ENCODE measurements around the gene FAM210A. TPM values are rescaled to one million over a fixed set of nuclear protein-coding genes. Genes with fewer than 3 reads are reported as not detected.

The FAM210A gene
- total and polyA plus RNA-seq, 7 experiments from 2014 or later = 5.9 to 31.5 (median 8.3) TPM

GRCh38 chr18:13726972-13727331 is 594 bp upstream of the FAM210A start:
- H3K27ac ChIP-seq (ENCODE audit: low read depth, low read length) = peak overlapping the region; percentile 98
- intact Hi-C loops (cut with micrococcal nuclease) = loop anchor here (1.0 to 10.0 kb wide), 21 partner anchors 114 to 1350 kb away; partner anchors contain the start of genes CEP192 (in 2 of the 2), PTPN2 (in 2 of the 2), ZNF519 (in 2 of the 2) and AFG3L2 (in 1 of the 2)
- Mint-ChIP-seq H3K27ac (peak overlapping the region; percentile 82 to 99 (median 96)), H3K4me1 (peaks cover 47 to 72% (median 64%) of the 10 kb centered on the region in 7 donors), H3K27me3 (no peaks in the 10 kb centered on the region), H3K4me3 (peak overlapping the region; percentile 85 to 97 (median 90)), H3K36me3 (peaks cover 4 to 27% (median 7%) of the 10 kb centered on the region in 5 donors), H3K9me3 (peaks cover 0 to 3% (median 0%) of the 10 kb centered on the region in 11 donors)
- peaks cover 0 to 5% (median 0%) of the 10 kb centered on the region in 3 experiments for H3K36me3 ChIP-seq (ENCODE audit: control insufficient read depth in 2 of 3, insufficient read depth in 3 of 3, low read length in 3 of 3)
- H3K9me3 ChIP-seq (ENCODE audit: control insufficient read depth in 2 of 3, low read length in 3 of 3) = no peaks in the 10 kb centered on the region
- H3K4me1 ChIP-seq (ENCODE audit: control insufficient read depth in 2 of 2, insufficient read depth in 2 of 2, low read length in 2 of 2) = peaks cover 17 to 38% of the 10 kb centered on the region in 2 donors
- CTCF ChIA-PET = interaction anchor here (0.9 to 2.4 kb wide), 2 partner anchors 511 to 793 kb away, joined by 3 to 10 read pairs; no protein-coding TSS in a partner anchor
- ATAC-seq = peak; percentile 16
- H3K4me3 ChIP-seq (ENCODE audit: low read length) = peak overlapping the region; percentile 95
- H3K27me3 ChIP-seq (ENCODE audit: control insufficient read depth in 2 of 2, insufficient read depth in 2 of 2, low read length in 2 of 2) = no peaks in the 10 kb centered on the region
- POLR2A ChIA-PET = interaction anchor here (0.6 to 1.7 kb wide), 5 partner anchors 466 to 1732 kb away, joined by 3 to 7 read pairs (median 4); partner anchors contain the start of gene AFG3L2
- peak in 2 of 9 donors; percentile 30 to 32 for DNase-seq

GRCh38 chr18:13725566-13726231 is 659 bp downstream of the FAM210A start:
- intact Hi-C loops (cut with micrococcal nuclease) = loop anchor here (1.0 to 10.0 kb wide), 21 partner anchors 113 to 1348 kb away; partner anchors contain the start of genes CEP192 (in 2 of the 2), PTPN2 (in 2 of the 2), ZNF519 (in 2 of the 2) and AFG3L2 (in 1 of the 2)

GRCh38 chr18:13720847-13721246 is 5.5 kb downstream of the FAM210A start:
- no peaks in the 10 kb centered on the region for H3K9me3 ChIP-seq (ENCODE audit: control insufficient read depth in 2 of 3, low read length in 3 of 3)
- no peaks in the 10 kb centered on the region for H3K27me3 Mint-ChIP-seq
- no peak overlapping the region for H3K27ac Mint-ChIP-seq
- no peak overlapping the region for H3K4me3 ChIP-seq (ENCODE audit: low read length)
- DNase-seq (no peak), ATAC-seq (no peak)
- peaks cover 24 to 41% (median 37%) of the 10 kb centered on the region in 7 donors for H3K4me1 Mint-ChIP-seq
- H3K36me3 Mint-ChIP-seq = peaks cover 0 to 37% (median 18%) of the 10 kb centered on the region in 5 donors
- H3K36me3 ChIP-seq (ENCODE audit: control insufficient read depth in 2 of 3, insufficient read depth in 3 of 3, low read length in 3 of 3) = no peaks in the 10 kb centered on the region
- peaks cover 8 to 9% of the 10 kb centered on the region in 2 donors for H3K4me1 ChIP-seq (ENCODE audit: control insufficient read depth in 2 of 2, insufficient read depth in 2 of 2, low read length in 2 of 2)
- intact Hi-C loops (cut with micrococcal nuclease) = loop anchor here (10.0 kb wide), 4 partner anchors 256 to 1016 kb away; partner anchors contain the start of genes CEP76 (in 1 of the 2), PSMG2 (in 1 of the 2) and PTPN2 (in 1 of the 2)
- ChIA-PET POLR2A (no interaction called here), CTCF (no interaction called here)
- H3K9me3 Mint-ChIP-seq = peaks cover 0 to 10% (median 0%) of the 10 kb centered on the region in 11 donors
- H3K4me3 Mint-ChIP-seq = no peak overlapping the region
- H3K27ac ChIP-seq (ENCODE audit: low read depth, low read length) = no peak overlapping the region
- H3K27me3 ChIP-seq (ENCODE audit: control insufficient read depth in 2 of 2, insufficient read depth in 2 of 2, low read length in 2 of 2) = no peaks in the 10 kb centered on the region

More at GRCh38 chr18:13725566-13726231, 659 bp downstream of the FAM210A start:
- Histone ChIP-seq H3K4me1 (ENCODE audit: control insufficient read depth in 2 of 2, insufficient read depth in 2 of 2, low read length in 2 of 2) (peaks cover 17 to 36% of the 10 kb centered on the region in 2 donors), H3K9me3 (ENCODE audit: control insufficient read depth in 2 of 3, low read length in 3 of 3) (no peaks in the 10 kb centered on the region), H3K27ac (ENCODE audit: low read depth, low read length) (peak overlapping the region; percentile 98), H3K36me3 (ENCODE audit: control insufficient read depth in 2 of 3, insufficient read depth in 3 of 3, low read length in 3 of 3) (peaks cover 0 to 5% (median 0%) of the 10 kb centered on the region in 3 experiments), H3K27me3 (ENCODE audit: control insufficient read depth in 2 of 2, insufficient read depth in 2 of 2, low read length in 2 of 2) (no peaks in the 10 kb centered on the region), H3K4me3 (ENCODE audit: low read length) (peak overlapping the region; percentile 95)
- Mint-ChIP-seq H3K36me3 (peaks cover 0 to 27% (median 6%) of the 10 kb centered on the region in 5 donors), H3K4me3 (peak overlapping the region; percentile 85 to 97 (median 90)), H3K9me3 (peaks cover 0 to 3% (median 0%) of the 10 kb centered on the region in 11 donors), H3K27me3 (no peaks in the 10 kb centered on the region), H3K4me1 (peaks cover 39 to 71% (median 57%) of the 10 kb centered on the region in 7 donors), H3K27ac (peak overlapping the region in 8 of 9 donors; percentile 26 to 99 (median 81))
- ChIA-PET POLR2A (interaction anchor here (0.6 to 1.7 kb wide), 4 partner anchors 410 to 1349 kb away, joined by 3 to 7 read pairs (median 4); partner anchors contain the start of gene AFG3L2), CTCF (interaction anchor here (2.4 kb wide), 1 partner anchor 509 kb away, joined by 10 read pairs; no protein-coding TSS in a partner anchor)
- ATAC-seq (no peak), DNase-seq (peak in 3 of 9 donors; percentile 5 to 13 (median 11))

GRCh38 chr18:13720123-13720522 is 6.2 kb downstream of the FAM210A start:
- no peaks in the 10 kb centered on the region for H3K27me3 ChIP-seq (ENCODE audit: control insufficient read depth in 2 of 2, insufficient read depth in 2 of 2, low read length in 2 of 2)
- CTCF ChIA-PET = no interaction called here
- DNase-seq (no peak), ATAC-seq (no peak)
- peaks cover 0 to 33% (median 18%) of the 10 kb centered on the region in 5 donors for H3K36me3 Mint-ChIP-seq
- H3K9me3 ChIP-seq (ENCODE audit: control insufficient read depth in 2 of 3, low read length in 3 of 3) = no peaks in the 10 kb centered on the region
- H3K4me1 ChIP-seq (ENCODE audit: control insufficient read depth in 2 of 2, insufficient read depth in 2 of 2, low read length in 2 of 2) = peaks cover 2 to 3% of the 10 kb centered on the region in 2 donors
- no peak overlapping the region for H3K27ac ChIP-seq (ENCODE audit: low read depth, low read length)
- no peak overlapping the region for H3K4me3 ChIP-seq (ENCODE audit: low read length)
- H3K4me1 Mint-ChIP-seq = peaks cover 19 to 35% (median 30%) of the 10 kb centered on the region in 7 donors
- intact Hi-C loops (cut with micrococcal nuclease) = loop anchor here (10.0 kb wide), 4 partner anchors 255 to 1015 kb away; partner anchors contain the start of genes CEP76 (in 1 of the 2), PSMG2 (in 1 of the 2) and PTPN2 (in 1 of the 2)
- no peak overlapping the region for H3K27ac Mint-ChIP-seq
- H3K4me3 Mint-ChIP-seq = no peak overlapping the region
- no peaks in the 10 kb centered on the region for H3K36me3 ChIP-seq (ENCODE audit: control insufficient read depth in 2 of 3, insufficient read depth in 3 of 3, low read length in 3 of 3)
- no peaks in the 10 kb centered on the region for H3K27me3 Mint-ChIP-seq
- H3K9me3 Mint-ChIP-seq = peaks cover 0 to 10% (median 0%) of the 10 kb centered on the region in 11 donors
- POLR2A ChIA-PET = interaction anchor here (0.6 kb wide), 1 partner anchor 182 kb away, joined by 3 read pairs; no protein-coding TSS in a partner anchor

GRCh38 chr18:13716916-13717315 is 9.4 kb downstream of the FAM210A start:
- H3K4me3 ChIP-seq (ENCODE audit: low read length) = no peak overlapping the region
- POLR2A ChIA-PET = no interaction called here
- H3K27ac Mint-ChIP-seq = no peak overlapping the region
- H3K4me3 Mint-ChIP-seq = no peak overlapping the region
- intact Hi-C loops (cut with micrococcal nuclease) = no loop called here
- DNase-seq (no peak), ATAC-seq (no peak)
- H3K27me3 Mint-ChIP-seq = no peaks in the 10 kb centered on the region
- H3K36me3 ChIP-seq (ENCODE audit: control insufficient read depth in 2 of 3, insufficient read depth in 3 of 3, low read length in 3 of 3) = no peaks in the 10 kb centered on the region
- H3K4me1 ChIP-seq (ENCODE audit: control insufficient read depth in 2 of 2, insufficient read depth in 2 of 2, low read length in 2 of 2) = no peaks in the 10 kb centered on the region
- no peaks in the 10 kb centered on the region for H3K9me3 ChIP-seq (ENCODE audit: control insufficient read depth in 2 of 3, low read length in 3 of 3)
- peaks cover 0 to 31% (median 17%) of the 10 kb centered on the region in 5 donors for H3K36me3 Mint-ChIP-seq
- no peak overlapping the region for H3K27ac ChIP-seq (ENCODE audit: low read depth, low read length)
- peaks cover 12 to 32% (median 23%) of the 10 kb centered on the region in 7 donors for H3K4me1 Mint-ChIP-seq
- H3K27me3 ChIP-seq (ENCODE audit: control insufficient read depth in 2 of 2, insufficient read depth in 2 of 2, low read length in 2 of 2) = no peaks in the 10 kb centered on the region
- CTCF ChIA-PET = no interaction called here
- H3K9me3 Mint-ChIP-seq = peaks cover 0 to 10% (median 0%) of the 10 kb centered on the region in 11 donors

GRCh38 chr18:13715330-13715729 is 11.0 kb downstream of the FAM210A start:
- peaks cover 0 to 34% (median 27%) of the 10 kb centered on the region in 5 donors for H3K36me3 Mint-ChIP-seq
- CTCF ChIA-PET = no interaction called here
- no peak overlapping the region for H3K27ac ChIP-seq (ENCODE audit: low read depth, low read length)
- no peaks in the 10 kb centered on the region for H3K9me3 ChIP-seq (ENCODE audit: control insufficient read depth in 2 of 3, low read length in 3 of 3)
- H3K4me3 Mint-ChIP-seq = no peak overlapping the region
- H3K27ac Mint-ChIP-seq = no peak overlapping the region
- no peaks in the 10 kb centered on the region for H3K4me1 ChIP-seq (ENCODE audit: control insufficient read depth in 2 of 2, insufficient read depth in 2 of 2, low read length in 2 of 2)
- H3K9me3 Mint-ChIP-seq = peaks cover 0 to 12% (median 0%) of the 10 kb centered on the region in 11 donors
- no peak overlapping the region for H3K4me3 ChIP-seq (ENCODE audit: low read length)
- POLR2A ChIA-PET = no interaction called here
- ATAC-seq (no peak), DNase-seq (no peak)
- intact Hi-C loops (cut with micrococcal nuclease) = no loop called here
- no peaks in the 10 kb centered on the region for H3K36me3 ChIP-seq (ENCODE audit: control insufficient read depth in 2 of 3, insufficient read depth in 3 of 3, low read length in 3 of 3)
- H3K4me1 Mint-ChIP-seq = peaks cover 7 to 32% (median 26%) of the 10 kb centered on the region in 7 donors
- no peaks in the 10 kb centered on the region for H3K27me3 Mint-ChIP-seq
- no peaks in the 10 kb centered on the region for H3K27me3 ChIP-seq (ENCODE audit: control insufficient read depth in 2 of 2, insufficient read depth in 2 of 2, low read length in 2 of 2)

Data from naive thymus-derived CD4-positive, alpha-beta T cell (primary cell).